BE2C (cell line): ENCODE measurements around the gene SHD.
A peak's percentile ranks its signal among the peaks of the same experiment; 100 is the strongest.

Source experiments
- DNase-seq: peaks from one replicate; pipeline ENCODE4 v3.0.0-alpha.2; 2020
- H3K27me3 ChIP-seq: fragments of 250-450 bp; sonication (Bioruptor Pico); 2 replicates; pipeline ENCODE4 v1.5.1; 2020; ENCODE audit warnings: mild to moderate bottlenecking
- H3K36me3 ChIP-seq: fragments of 250-450 bp; sonication (Bioruptor Pico); 2 replicates; pipeline ENCODE4 v1.5.1; 2020; ENCODE audit warnings: mild to moderate bottlenecking
- H3K4me1 ChIP-seq: fragments of 250-450 bp; sonication (Bioruptor Pico); 2 replicates; pipeline ENCODE4 v1.5.1; 2020
- H3K4me3 ChIP-seq: 2 replicates; pipeline ENCODE4 v1.5.1; 2011; ENCODE audit warnings: low read depth, low read length
- H3K9me3 ChIP-seq: fragments of 250-450 bp; sonication (Bioruptor Pico); 2 replicates; pipeline ENCODE4 v1.5.1; 2020
- CTCF ChIP-seq: IDR thresholded peaks from 2 replicates; pipeline ENCODE4 v1.5.1; 2012; ENCODE audit warnings: mild to moderate bottlenecking, low read depth, low read length

Gene SHD

GRCh38 chr19:4297901-4298809, 19.1 kb downstream of the SHD start:
- no peak overlapping the region for H3K4me3 ChIP-seq
- no peaks in the 10 kb centered on the region for H3K36me3 ChIP-seq
- TF ChIP-seq CTCF: peak; percentile 33
- peak; percentile 43 for DNase-seq
- no peaks in the 10 kb centered on the region for H3K27me3 ChIP-seq
- no peaks in the 10 kb centered on the region for H3K9me3 ChIP-seq
- peaks cover 11% of the 10 kb centered on the region for H3K4me1 ChIP-seq

GRCh38 chr19:4298810-4299550, 19.9 kb downstream of the SHD start:
- TF ChIP-seq CTCF: no peak
- no peaks in the 10 kb centered on the region for H3K9me3 ChIP-seq
- H3K4me1 ChIP-seq: peaks cover 11% of the 10 kb centered on the region
- H3K4me3 ChIP-seq: no peak overlapping the region
- H3K36me3 ChIP-seq: no peaks in the 10 kb centered on the region
- DNase-seq: no peak
- H3K27me3 ChIP-seq: no peaks in the 10 kb centered on the region

- Histone ChIP-seq H3K9me3 (no peaks in the 10 kb centered on the region), H3K4me1 (peaks cover 11% of the 10 kb centered on the region), H3K27me3 (no peaks in the 10 kb centered on the region), H3K4me3 (no peak overlapping the region), H3K36me3 (no peaks in the 10 kb centered on the region)
- no peak for TF ChIP-seq CTCF
- DNase-seq: no peak
Measured at GRCh38 chr19:4300589-4300988, 21.5 kb downstream of the SHD start.

- Histone ChIP-seq H3K4me3 (no peak overlapping the region), H3K9me3 (no peaks in the 10 kb centered on the region), H3K27me3 (no peaks in the 10 kb centered on the region), H3K36me3 (peaks cover 8% of the 10 kb centered on the region; the same call in 1 of the 2 replicates), H3K4me1 (peaks cover 8% of the 10 kb centered on the region)
- peak; percentile 56 for DNase-seq
- no peak for TF ChIP-seq CTCF
Measured at GRCh38 chr19:4301590-4302242, 22.6 kb downstream of the SHD start.

- no peak for TF ChIP-seq CTCF
- H3K36me3 ChIP-seq: peaks cover 13% of the 10 kb centered on the region; the same call in 1 of the 2 replicates
- no peak for DNase-seq
- H3K4me1 ChIP-seq: peaks cover 7% of the 10 kb centered on the region
- no peak within 1 kb of the TSS for H3K4me3 ChIP-seq
- no peaks in the 10 kb centered on the region for H3K27me3 ChIP-seq
- no peaks in the 10 kb centered on the region for H3K9me3 ChIP-seq
Measured at GRCh38 chr19:4302243-4302640, 23.2 kb downstream of the SHD start, which contains the start of gene TMIGD2. Gene TMIGD2 (minus strand): TSS chr19:4302389. CDS start chr19:4302385, 4 bp downstream.
